GM12891 (cell line): ENCODE data around the gene ANXA5.

Experiments used
- POLR2A ChIP-seq: IDR thresholded peaks from 2 replicates; pipeline ENCODE4 v1.6.1; 2011; ENCODE audit warnings: low read depth, low read length, control low read depth
- POLR2AphosphoS5 ChIP-seq: IDR thresholded peaks from 2 replicates; pipeline ENCODE4 v1.6.1; 2011; ENCODE audit warnings: low read depth, low read length, control low read depth
- TAF1 ChIP-seq: IDR thresholded peaks from 2 replicates; pipeline ENCODE4 v1.6.1; 2011; ENCODE audit warnings: low read depth, low read length, control low read depth

DNA sequence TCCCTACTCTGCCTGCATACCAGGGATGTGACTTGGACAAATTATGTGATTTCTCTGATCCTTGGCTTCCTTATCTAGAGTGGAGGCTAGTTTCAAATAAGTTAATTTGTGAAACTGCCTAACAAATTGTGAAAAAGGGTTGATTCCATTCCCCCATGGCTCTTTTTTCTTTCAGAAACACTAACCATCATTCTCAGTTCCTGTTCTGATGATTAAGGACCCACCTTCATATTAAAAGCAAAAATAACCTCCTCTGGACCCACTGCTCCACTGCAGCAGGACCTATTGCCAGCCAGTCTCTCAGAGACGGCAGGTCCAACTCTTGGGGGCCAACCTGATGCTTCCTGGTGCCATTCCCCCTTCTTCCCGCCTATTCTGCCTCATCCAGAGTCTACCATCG, 4.5 kb upstream of the ANXA5 start:
- TF ChIP-seq POLR2A (no peak), POLR2AphosphoS5 (no peak), TAF1 (no peak)
